K562 (cell line): ENCODE results near the gene MTHFS.

Source experiments
- BACH1 ChIP-seq: fragments of 200-800 bp; sonication (Bioruptor generic); IDR thresholded peaks from 2 replicates; pipeline ENCODE4 v1.6.1; 2016; ENCODE audit warnings: missing genetic modification characterization, missing compliant biosample characterization
- CCAR2 ChIP-seq: fragments of 200-400 bp; formaldehyde crosslinking; IDR thresholded peaks from 2 replicates; pipeline ENCODE4 v1.6.1; 2017; ENCODE audit warnings: mild to moderate bottlenecking, low read depth, low read length
- EZH2 ChIP-seq: IDR thresholded peaks from 2 replicates; pipeline ENCODE4 v1.6.1; 2012; ENCODE audit warnings: low read depth, mild to moderate bottlenecking, inconsistent platforms, low read length, borderline replicate concordance
- FOS ChIP-seq: IDR thresholded peaks from 3 replicates; pipeline ENCODE4 v1.6.1; 2011; ENCODE audit not compliant: insufficient read length; ENCODE audit errors: extremely low read depth
- NR2C1 ChIP-seq, 2 experiments: fragments of 450-650 bp; IDR thresholded peaks; 2 replicates each; pipeline ENCODE4 v1.6.1; 2017; ENCODE audit warnings: mild to moderate bottlenecking in 2 of 2, antibody characterized with exemption in 1 of 2, inconsistent platforms in 1 of 2, missing compliant biosample characterization in 1 of 2, missing genetic modification characterization in 1 of 2
- SRSF1 ChIP-seq: fragments of 200-400 bp; formaldehyde crosslinking; IDR thresholded peaks from 2 replicates; pipeline ENCODE4 v1.6.1; 2017; ENCODE audit warnings: mild to moderate bottlenecking, low read depth, low read length, moderate library complexity
- TEAD4 ChIP-seq, 2 experiments: sonication (generic) in 1 of 2; formaldehyde crosslinking in 1 of 2; IDR thresholded peaks; 2 replicates each; pipeline versions ENCODE4 v1.6.1 to v1.8.0; 2012 to 2022; ENCODE audit warnings: borderline replicate concordance in 1 of 2, inconsistent platforms in 1 of 2, low read length in 1 of 2, mild to moderate bottlenecking in 1 of 2, missing genetic modification reagents in 1 of 2
- UBTF ChIP-seq, 2 experiments: IDR thresholded peaks; 2 replicates each; pipeline ENCODE4 v1.6.1; 2012; ENCODE audit warnings: improper control_type of control experiment in 2 of 2, low read depth in 2 of 2, low read length in 2 of 2, borderline replicate concordance in 1 of 2
- ZBTB11 ChIP-seq, 3 experiments: fragments of 200-800 bp in 1 of 3; fragments of 250-450 bp in 1 of 3; fragments of 450-650 bp in 1 of 3; sonication (Bioruptor Pico) in 1 of 3; sonication (Bioruptor generic) in 1 of 3; formaldehyde crosslinking in 1 of 3; IDR thresholded peaks; 2 replicates each; pipeline versions ENCODE4 v1.6.1 to v1.8.0; 2016 to 2022; ENCODE audit warnings: mild to moderate bottlenecking in 2 of 3, missing genetic modification characterization in 2 of 3, missing compliant biosample characterization in 1 of 3, moderate library complexity in 1 of 3

- TF ChIP-seq NR2C1 (IDR thresholded peaks at IDR 0.05) (no peak), NR2C1 (tag; IDR thresholded peaks at IDR 0.05) (no peak), BACH1 (tag) (no peak), CCAR2 (no peak), ZBTB11 (CRISPR knock-in tag; IDR thresholded peaks at IDR 0.05) (no peak), SRSF1 (no peak), TEAD4 (IDR thresholded peaks at IDR 0.05; ENCODE audit: low read length) (no peak), TEAD4 (CRISPR knock-in tag; IDR thresholded peaks at IDR 0.05; ENCODE audit: borderline replicate concordance) (no peak), EZH2 (no peak), UBTF (IDR thresholded peaks at IDR 0.05; ENCODE audit: borderline replicate concordance in 1 of 2, low read depth in 2 of 2, low read length in 2 of 2) (no peak), FOS (no peak)
Measured at GRCh38 chr15:79918278-79918677, 21.5 kb upstream of the MTHFS start.
